Gastrocnemius medialis (tissue), 4 donors: Measurements from ENCODE around the gene CACNB4. TPM values are rescaled to one million over a fixed set of nuclear protein-coding genes. Genes with fewer than 3 reads are reported as not detected.

ENCODE experiments used
- ATAC-seq, 2 donors: fragments of 150-250 bp; one replicate each; pipeline ENCODE4 v1.9.1; 2016
- DNase-seq, 2 donors: peaks; one replicate each; pipeline ENCODE4 v3.0.0-alpha.2; 2019
- H3K27ac ChIP-seq, 4 donors: fragments of 200-600 bp; sonication (generic); 1 replicate in 1 of 4; 2 replicates in 3 of 4; pipeline ENCODE4 v1.5.1; 2016 to 2018; ENCODE audit warnings: mild to moderate bottlenecking in 2 of 4, moderate library complexity in 1 of 4
- H3K27me3 ChIP-seq, 3 donors: fragments of 200-600 bp; sonication (generic) in 2 of 3; 1 replicate in 1 of 3; 2 replicates in 2 of 3; pipeline versions ENCODE4 v1.5.1 to v1.6.0; 2016 to 2019; ENCODE audit warnings: mild to moderate bottlenecking in 1 of 3, moderate library complexity in 1 of 3
- H3K36me3 ChIP-seq, 2 donors: fragments of 200-600 bp; sonication (generic) in 1 of 2; one replicate each; pipeline ENCODE4 v1.5.1; 2017 to 2018
- H3K4me1 ChIP-seq, 2 donors: fragments of 200-600 bp; sonication (generic) in 1 of 2; one replicate each; pipeline ENCODE4 v1.5.1; 2016 to 2017; ENCODE audit warnings: mild to moderate bottlenecking in 2 of 2
- H3K4me3 ChIP-seq, 4 donors: fragments of 200-600 bp; sonication (generic) in 3 of 4; 1 replicate in 1 of 4; 2 replicates in 3 of 4; pipeline ENCODE4 v1.5.1; 2016 to 2019; ENCODE audit warnings: mild to moderate bottlenecking in 2 of 4
- H3K9me3 ChIP-seq, 3 donors: fragments of 200-600 bp; sonication (generic) in 2 of 3; 1 replicate in 1 of 3; 2 replicates in 2 of 3; pipeline ENCODE4 v1.5.1; 2016 to 2019
- CTCF ChIP-seq, 5 experiments: fragments of 450-650 bp in 3 of 5; fragments of 200-600 bp in 2 of 5; sonication (generic) in 2 of 5; IDR thresholded peaks in 4 of 5; conservative IDR thresholded peaks in 1 of 5; 1 replicate in 4 of 5; 2 replicates in 1 of 5; pipeline ENCODE4 v1.5.1; 2016 to 2019; ENCODE audit warnings: antibody characterized with exemption in 5 of 5, mild to moderate bottlenecking in 3 of 5, moderate library complexity in 3 of 5
- POLR2A ChIP-seq, 2 donors: fragments of 450-650 bp; IDR thresholded peaks; one replicate each; pipeline ENCODE4 v1.6.1; 2017; ENCODE audit warnings: antibody characterized with exemption in 2 of 2, mild to moderate bottlenecking in 2 of 2, moderate library complexity in 2 of 2
- in situ Hi-C, 4 donors: fragments of 200-750 bp; cut with MboI; loops; one replicate each; pipeline versions ENCODE4 v1.15.0 to v1.8.0; 2017; ENCODE audit warnings: low sequenced_read_pairs in 4 of 4
- intact Hi-C: fragments of 100-400 bp; cut with DNase I; formaldehyde crosslinking; loops from one replicate; pipeline ENCODE4 v1.15.1; 2023; ENCODE audit warnings: low total_unique reads
- total RNA-seq, 4 donors: library from RNA; depleted of rRNA; stranded (reverse); fragments of >200 nt; gene quantifications; one replicate each; pipeline versions ENCODE4 v1.1.0 to v1.2.3, GENCODE V29; 2016

The CACNB4 gene
- total RNA-seq, 4 donors from 2014 or later: 0.04 to 0.56 (median 0.36) TPM

- peaks cover 24 to 47% (median 24%) of the 10 kb centered on the region in 3 donors for H3K27me3 ChIP-seq
- DNase-seq: no peak
- peak; percentile 55 to 59 for ATAC-seq
- H3K27ac ChIP-seq: no peak overlapping the region
- in situ Hi-C loops: no loop called here
- peaks cover 7 to 22% of the 10 kb centered on the region in 2 donors for H3K4me1 ChIP-seq
- no peaks in the 10 kb centered on the region for H3K9me3 ChIP-seq
- intact Hi-C loops: no loop called here
- H3K4me3 ChIP-seq: peak overlapping the region; percentile 62 to 71 (median 64)
- TF ChIP-seq POLR2A (IDR thresholded peaks at IDR 0.05): no peak
- TF ChIP-seq CTCF (IDR thresholded peaks at IDR 0.05 in 4 of 5, conservative IDR thresholded peaks at IDR 0.05 in 1 of 5): no peak
- H3K36me3 ChIP-seq: no peaks in the 10 kb centered on the region
These were observed 896 bp downstream of the CACNB4 start for GRCh38 chr2:152097801-152098495.

GRCh38 chr2:152097290-152097800 is 1.5 kb downstream of the CACNB4 start:
- peaks cover 7 to 22% of the 10 kb centered on the region in 2 donors for H3K4me1 ChIP-seq
- in situ Hi-C loops: no loop called here
- ATAC-seq (peak; percentile 40 to 55), DNase-seq (no peak)
- H3K27ac ChIP-seq: no peak overlapping the region
- H3K36me3 ChIP-seq: no peaks in the 10 kb centered on the region
- TF ChIP-seq POLR2A (IDR thresholded peaks at IDR 0.05): no peak
- TF ChIP-seq CTCF (IDR thresholded peaks at IDR 0.05 in 4 of 5, conservative IDR thresholded peaks at IDR 0.05 in 1 of 5): no peak
- H3K27me3 ChIP-seq: peaks cover 24 to 47% (median 24%) of the 10 kb centered on the region in 3 donors
- intact Hi-C loops: no loop called here
- peak overlapping the region; percentile 62 to 71 (median 64) for H3K4me3 ChIP-seq
- H3K9me3 ChIP-seq: no peaks in the 10 kb centered on the region

- no peak for ATAC-seq
- Histone ChIP-seq H3K27ac (no peak overlapping the region), H3K36me3 (no peaks in the 10 kb centered on the region), H3K4me3 (no peak overlapping the region), H3K4me1 (peaks cover 7 to 22% of the 10 kb centered on the region in 2 donors), H3K27me3 (peaks cover 15 to 33% (median 19%) of the 10 kb centered on the region in 3 donors), H3K9me3 (no peaks in the 10 kb centered on the region)
- in situ Hi-C loops: no loop called here
- no peak for TF ChIP-seq CTCF (IDR thresholded peaks at IDR 0.05 in 4 of 5, conservative IDR thresholded peaks at IDR 0.05 in 1 of 5)
- no peak for TF ChIP-seq POLR2A (IDR thresholded peaks at IDR 0.05)
- no peak for DNase-seq
- intact Hi-C loops: no loop called here
These were observed 3.7 kb downstream of the CACNB4 start for GRCh38 chr2:152095146-152095545.

- H3K36me3 ChIP-seq: no peaks in the 10 kb centered on the region
- no peak overlapping the region for H3K4me3 ChIP-seq
- DNase-seq (no peak), ATAC-seq (no peak)
- no peaks in the 10 kb centered on the region for H3K9me3 ChIP-seq
- intact Hi-C loops: no loop called here
- in situ Hi-C loops: no loop called here
- H3K27ac ChIP-seq: no peak overlapping the region
- TF ChIP-seq POLR2A (IDR thresholded peaks at IDR 0.05) (no peak), CTCF (IDR thresholded peaks at IDR 0.05 in 4 of 5, conservative IDR thresholded peaks at IDR 0.05 in 1 of 5) (no peak)
- peaks cover 7 to 15% of the 10 kb centered on the region in 2 donors for H3K4me1 ChIP-seq
- peaks cover 4 to 22% (median 8%) of the 10 kb centered on the region in 3 donors for H3K27me3 ChIP-seq
These were observed 4.8 kb downstream of the CACNB4 start for GRCh38 chr2:152094014-152094413.
